HG03159 (cell line): ENCODE data around the gene PARM1.
"Not testable (repeated sequence)": the region's sequence is repeated elsewhere in the genome, so short reads cannot be mapped to it uniquely, and the experiment has no call there.

Source experiments
- ATAC-seq: cut with Tn5 transposase; IDR thresholded peaks from one replicate; pipeline ENCODE4 v1.9.1; 2021; ENCODE audit warnings: mild to moderate bottlenecking, moderate library complexity; ENCODE audit not compliant: unreplicated experiment

PARM1 gene

DNA sequence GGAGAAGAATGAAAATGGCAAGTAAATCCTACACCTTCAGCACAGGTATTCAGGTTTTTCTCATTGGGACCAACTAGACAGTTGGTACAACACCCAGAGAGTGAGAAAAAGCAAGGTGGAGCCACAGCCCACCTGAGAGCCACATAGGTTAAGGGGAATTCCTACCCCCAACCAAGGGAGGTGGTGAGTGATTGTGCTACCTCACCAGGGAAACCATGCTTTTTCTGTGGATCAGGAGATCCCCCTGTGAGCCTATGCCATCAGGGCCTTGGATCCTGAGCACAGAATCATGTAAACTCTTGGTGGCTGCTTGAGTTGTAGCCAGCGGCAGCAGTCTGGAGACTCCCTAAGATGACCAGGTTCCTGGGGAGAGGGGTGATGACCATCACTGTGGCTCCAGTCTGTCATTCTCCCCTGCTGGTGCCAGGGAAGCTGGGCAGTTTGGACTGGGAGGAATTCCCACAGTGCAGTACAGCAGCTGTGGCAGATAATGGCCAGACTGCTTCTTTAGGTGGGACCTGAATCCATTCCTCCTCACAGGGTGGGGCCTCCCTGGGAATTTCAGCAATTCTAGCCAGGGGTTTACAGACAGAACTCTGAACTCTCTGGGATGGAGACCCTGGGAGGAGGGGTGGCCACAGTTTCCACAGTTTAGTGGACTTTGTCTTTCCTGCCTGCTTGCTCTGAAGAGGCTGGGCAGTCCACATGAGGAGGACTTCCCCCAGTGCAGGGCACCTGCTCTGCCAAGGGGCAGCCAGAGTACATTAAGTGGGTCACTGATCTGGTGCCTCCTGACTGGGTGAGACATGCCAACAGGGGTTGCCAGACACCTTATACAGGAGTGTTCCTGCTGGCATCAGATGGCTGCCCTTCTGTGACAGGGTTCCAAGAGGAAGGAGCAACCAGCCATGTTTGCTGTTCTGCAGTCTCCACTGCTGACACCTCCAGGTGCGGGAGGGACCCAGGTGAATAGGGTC is 43.2 kb downstream of the PARM1 start:
- no peak for ATAC-seq

DNA sequence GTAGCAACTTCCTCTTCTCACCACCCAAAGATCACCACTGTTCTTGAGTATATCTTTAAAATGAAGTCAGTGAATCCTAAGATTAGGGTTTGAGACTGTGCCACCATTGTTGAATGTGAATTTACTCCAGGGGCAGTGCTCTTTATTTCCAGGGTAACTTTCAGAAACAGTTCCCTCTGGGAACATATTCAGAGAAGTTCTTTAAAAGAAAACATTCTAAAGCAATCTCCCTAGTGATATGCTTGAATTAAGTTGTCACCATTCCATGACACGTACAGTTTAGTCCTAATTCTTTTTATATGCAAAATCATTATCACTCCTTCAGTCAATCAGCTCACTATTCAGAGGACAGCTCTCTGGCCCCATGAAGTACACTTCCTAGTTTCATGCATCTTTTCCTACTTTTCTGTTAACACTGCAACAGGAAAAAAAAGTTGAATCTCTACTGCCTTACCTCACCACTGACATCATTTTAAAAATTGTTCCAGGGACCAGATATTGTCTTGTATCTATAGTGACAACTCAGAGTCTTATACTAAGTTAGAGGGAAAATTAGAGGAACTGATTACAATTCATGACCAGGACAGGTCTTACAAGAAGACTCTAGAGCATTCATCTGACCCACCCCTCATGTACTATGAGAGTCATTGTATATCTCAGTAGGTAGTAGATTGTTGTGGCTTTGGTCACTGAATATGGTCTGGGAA is 49.8 kb downstream of the PARM1 start:
- no peak for ATAC-seq

- ATAC-seq = no peak
Measured at GRCh38 chr4:74983253-74983635, 50.3 kb downstream of the PARM1 start.

DNA sequence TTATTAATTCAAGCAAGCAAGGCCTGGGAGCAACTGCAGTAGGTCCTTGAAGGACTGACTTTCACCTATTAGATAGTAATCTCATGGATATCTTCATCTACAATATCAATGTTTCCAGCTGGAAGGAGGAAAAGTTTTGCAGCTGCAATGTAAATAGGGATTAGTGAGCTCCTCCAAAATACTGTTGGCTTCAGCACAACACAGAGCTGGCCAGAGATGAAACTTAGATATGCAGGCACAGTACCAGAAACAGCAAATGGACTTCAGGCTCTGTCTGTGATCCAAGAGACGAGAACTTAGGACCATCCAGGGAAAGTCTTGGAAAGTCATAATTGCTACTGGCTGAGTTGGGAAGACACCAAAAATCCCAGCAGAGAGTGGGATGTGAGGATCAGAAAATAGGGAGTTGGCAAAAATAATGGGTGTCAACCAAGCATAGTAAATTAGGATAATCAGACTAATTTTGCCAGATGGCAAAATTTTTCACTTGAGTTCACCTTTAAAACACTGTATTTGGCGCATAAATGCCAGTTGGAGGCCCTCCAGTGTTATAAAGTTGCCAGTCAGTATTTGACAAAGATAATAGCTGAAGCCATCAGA is 57.5 kb downstream of the PARM1 start:
- no peak for ATAC-seq

DNA sequence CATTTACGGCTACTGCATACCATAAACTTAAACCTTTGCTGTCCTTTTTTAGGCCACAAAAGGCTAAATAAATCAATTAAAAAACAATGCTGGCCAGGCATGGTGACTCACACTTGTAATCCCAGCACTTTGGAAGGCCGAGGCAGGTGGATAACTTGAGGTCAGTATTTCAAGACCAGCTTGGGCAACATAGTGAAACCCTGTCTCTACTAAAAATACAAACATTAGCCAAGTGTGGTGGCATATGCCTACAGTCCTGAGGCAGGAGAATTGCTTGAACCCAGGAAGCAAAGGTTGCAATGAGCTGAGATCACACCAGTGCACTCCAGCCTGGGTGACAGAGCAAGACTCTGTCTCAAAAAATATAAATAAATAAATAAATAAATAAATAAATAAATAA is 61.5 kb downstream of the PARM1 start:
- ATAC-seq = not testable (repeated sequence)

DNA sequence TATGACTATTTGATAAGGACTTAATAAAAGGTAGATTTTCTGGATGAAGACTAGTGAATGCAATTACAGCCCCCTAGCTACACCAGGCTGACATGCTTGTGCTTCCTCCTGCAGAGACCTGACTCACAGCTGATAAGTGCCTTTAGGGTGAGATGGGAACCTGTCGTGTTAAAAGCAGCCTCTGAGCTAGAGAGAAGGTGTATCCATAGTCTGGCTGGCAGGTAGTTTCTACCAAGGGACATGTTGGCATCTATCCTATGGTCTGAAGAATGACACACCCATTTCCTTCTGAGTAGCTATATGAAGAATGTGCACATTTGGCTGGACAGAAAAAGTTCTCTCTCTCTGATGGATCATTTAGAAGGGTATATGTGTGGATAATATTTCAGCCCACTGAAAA is 64.1 kb downstream of the PARM1 start:
- ATAC-seq = no peak

GRCh38 chr4:74997948-74998729 is 65.2 kb downstream of the PARM1 start:
- ATAC-seq = no peak

- no peak for ATAC-seq
Measured at GRCh38 chr4:74999714-75000309, 66.9 kb downstream of the PARM1 start.

DNA sequence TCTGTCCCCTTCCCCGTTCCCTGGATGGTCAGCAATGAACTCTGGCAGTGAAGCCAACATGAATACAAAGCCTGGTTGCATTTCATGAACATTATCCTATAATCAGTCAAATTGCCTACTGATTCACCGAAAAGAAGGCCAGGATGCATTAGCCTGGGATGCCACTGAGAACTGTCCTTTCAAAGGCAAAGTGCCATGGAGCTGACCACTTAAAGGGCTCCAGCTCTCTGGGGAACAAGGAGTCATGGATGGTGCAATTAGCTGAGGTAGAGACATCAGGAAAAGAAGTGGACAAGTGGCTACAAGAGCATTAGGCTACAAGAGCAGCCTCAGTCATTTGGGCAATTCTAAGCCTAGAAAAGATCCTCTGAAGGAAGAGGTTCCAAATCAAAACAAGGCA is 69.0 kb downstream of the PARM1 start:
- no peak for ATAC-seq

DNA sequence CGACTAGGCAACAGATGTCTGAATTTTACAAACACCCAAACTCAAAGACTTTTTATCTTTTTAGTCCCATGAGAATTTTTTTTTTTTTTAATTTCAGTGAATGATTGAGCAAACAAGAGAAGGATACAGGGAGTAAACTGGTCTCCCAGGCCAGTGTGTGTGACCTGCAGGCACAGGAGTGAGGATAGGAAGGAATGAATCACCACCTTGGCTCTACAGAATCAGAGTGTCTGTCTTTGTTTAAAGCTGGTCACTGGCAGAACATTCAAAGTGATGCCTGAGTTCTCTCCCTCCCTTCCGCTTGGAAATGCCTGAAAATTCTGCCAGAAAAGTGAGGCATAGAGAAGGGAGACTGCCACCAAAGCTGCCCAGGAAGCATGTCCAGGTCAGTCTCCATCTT is 69.5 kb downstream of the PARM1 start:
- no peak for ATAC-seq

GRCh38 chr4:75003979-75004378 is 71.1 kb downstream of the PARM1 start:
- no peak for ATAC-seq

- ATAC-seq = peak; percentile 57
Measured at GRCh38 chr4:75004755-75005668, 72.1 kb downstream of the PARM1 start.

DNA sequence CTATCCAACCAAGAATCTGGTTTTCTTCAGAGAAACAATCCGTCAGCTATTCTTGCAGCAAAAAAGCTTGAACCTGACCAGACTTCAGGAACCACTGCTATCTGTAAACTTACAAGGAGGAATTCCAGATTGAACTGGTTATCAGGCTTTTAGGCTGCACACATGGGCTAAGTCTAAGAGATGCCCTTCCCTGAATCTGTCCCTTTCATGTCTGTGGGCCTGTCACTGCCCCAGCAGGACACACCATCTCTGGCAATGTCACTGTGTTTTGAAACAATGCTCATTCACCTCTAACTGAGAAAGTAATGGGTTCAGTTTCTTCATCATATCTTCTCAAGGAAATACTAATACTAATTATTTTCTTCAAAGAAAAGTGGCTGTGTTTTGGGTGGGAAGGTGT is 72.8 kb downstream of the PARM1 start:
- no peak for ATAC-seq

DNA sequence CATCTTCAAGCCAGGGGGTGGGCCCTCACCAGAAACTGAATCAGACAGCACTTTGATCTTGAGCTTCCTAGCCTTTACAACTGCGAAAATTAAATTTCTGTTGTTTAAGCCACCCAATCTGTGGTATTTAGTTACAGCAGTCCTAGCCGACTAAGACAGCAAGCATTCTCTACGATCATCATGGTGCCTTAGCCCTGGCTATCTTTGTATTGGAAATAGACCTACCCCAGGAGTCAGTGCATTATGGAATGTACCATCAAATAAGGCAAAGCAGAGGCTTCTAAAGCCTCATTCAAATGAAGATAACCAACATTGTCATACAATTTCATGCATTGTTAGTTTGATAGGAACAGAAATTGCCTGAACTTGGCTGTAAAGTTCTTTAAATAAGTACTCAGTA is 75.0 kb downstream of the PARM1 start:
- ATAC-seq = no peak

DNA sequence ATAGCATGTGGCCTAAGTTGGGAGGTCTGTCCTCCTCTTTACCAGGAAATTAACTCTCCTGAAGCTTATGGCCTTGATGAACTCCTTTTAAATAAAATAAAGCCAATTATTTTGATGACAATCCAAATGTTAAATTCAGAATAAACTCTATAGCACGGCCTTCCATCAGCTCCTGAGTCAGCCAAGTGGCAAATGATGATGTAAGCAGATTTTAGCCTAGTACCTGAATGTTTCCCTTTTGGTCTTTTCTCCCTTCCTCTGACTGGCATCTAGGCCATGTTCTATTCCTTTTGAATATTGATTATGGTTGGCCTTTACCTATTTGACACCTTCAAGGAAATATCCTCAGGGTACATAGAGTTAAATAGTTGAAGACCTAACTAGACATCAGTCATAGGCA is 76.2 kb downstream of the PARM1 start:
- ATAC-seq = no peak

GRCh38 chr4:75011131-75011795 is 78.3 kb downstream of the PARM1 start:
- no peak for ATAC-seq

DNA sequence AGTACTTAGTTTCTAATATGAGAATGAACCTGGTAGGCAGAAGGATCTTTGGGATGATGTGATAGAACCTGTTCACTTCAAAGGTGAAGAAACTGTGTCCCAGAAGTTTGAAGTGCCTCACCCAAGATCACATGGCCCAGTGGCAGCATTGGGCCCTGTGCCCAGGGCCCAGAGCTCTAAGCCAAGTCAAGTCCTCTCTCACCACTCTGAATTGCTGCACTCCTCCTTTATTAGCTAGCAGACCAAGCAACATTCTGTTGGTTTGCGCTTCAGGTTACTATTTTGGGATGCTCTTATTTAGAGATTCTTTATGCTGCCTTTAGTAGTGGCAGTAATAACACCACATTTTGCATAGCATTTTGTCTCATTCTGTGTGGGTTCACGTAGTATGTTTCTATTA is 82.7 kb downstream of the PARM1 start:
- ATAC-seq = no peak

DNA sequence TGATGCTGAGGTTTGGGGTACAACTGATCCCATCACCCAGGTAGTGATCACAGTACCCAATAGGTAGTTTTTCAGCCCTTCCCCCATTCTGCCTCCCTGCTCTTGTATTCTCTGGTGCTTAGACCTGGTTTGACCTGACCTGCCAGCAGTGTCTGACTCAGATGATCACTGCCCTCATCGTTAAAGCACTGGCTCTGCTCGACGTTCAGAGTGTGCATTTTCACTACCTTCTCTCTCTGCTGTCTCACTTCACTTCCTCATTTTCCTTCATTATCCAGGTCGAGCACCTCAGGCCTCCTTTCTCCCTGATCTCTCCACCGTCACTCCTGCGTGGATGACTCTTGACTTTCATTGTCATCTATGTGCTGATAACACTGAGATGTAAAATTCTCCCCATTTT is 83.6 kb downstream of the PARM1 start:
- no peak for ATAC-seq
